Esophagus muscularis mucosa (tissue), 4 donors: ENCODE measurements around the gene BIRC6. TPM values are rescaled to one million over a fixed set of nuclear protein-coding genes. Genes with fewer than 3 reads are reported as not detected.

Experiments used
- DNase-seq: peaks from one replicate; pipeline ENCODE4 v3.0.0-alpha.2; 2017; ENCODE audit errors: extremely low spot score
- H3K27ac ChIP-seq, 4 donors: fragments of 200-600 bp; sonication (generic); replicated peaks in 1 of 4; 1 replicate in 3 of 4; 2 replicates in 1 of 4; pipeline ENCODE4 v1.5.1; 2016 to 2019; ENCODE audit warnings: mild to moderate bottlenecking in 1 of 4
- H3K27me3 ChIP-seq, 4 donors: fragments of 200-600 bp; sonication (generic); one replicate each; pipeline versions ENCODE4 v1.5.1 to v1.6.0; 2016 to 2019
- H3K36me3 ChIP-seq, 4 donors: fragments of 200-600 bp; sonication (generic); one replicate each; pipeline ENCODE4 v1.5.1; 2016 to 2019
- H3K4me1 ChIP-seq, 4 donors: fragments of 200-600 bp; sonication (generic); one replicate each; pipeline ENCODE4 v1.5.1; 2016 to 2019
- H3K4me3 ChIP-seq, 4 donors: fragments of 200-600 bp; sonication (generic); 1 replicate in 2 of 4; 2 replicates in 2 of 4; pipeline ENCODE4 v1.5.1; 2016 to 2019; ENCODE audit warnings: mild to moderate bottlenecking in 4 of 4, moderate library complexity in 1 of 4
- H3K9me3 ChIP-seq, 4 donors: fragments of 200-600 bp; sonication (generic); 1 replicate in 3 of 4; 2 replicates in 1 of 4; pipeline ENCODE4 v1.5.1; 2016 to 2019
- EP300 ChIP-seq: sonication (generic); formaldehyde crosslinking; IDR thresholded peaks from one replicate; pipeline ENCODE4 v1.6.1; 2017; ENCODE audit warnings: antibody characterized with exemption
- POLR2A ChIP-seq: fragments of 450-650 bp; IDR thresholded peaks from one replicate; pipeline ENCODE4 v1.6.1; 2017; ENCODE audit warnings: antibody characterized with exemption, moderate library complexity, mild to moderate bottlenecking, low read depth
- POLR2AphosphoS5 ChIP-seq, 2 donors: sonication (generic); formaldehyde crosslinking; IDR thresholded peaks; one replicate each; pipeline ENCODE4 v1.6.1; 2017; ENCODE audit warnings: antibody characterized with exemption in 2 of 2
- WGBS: methylation state at CpG from one replicate; pipeline ENCODE4 v1.1.5; 2018; 5-methylcytosine and 5-hydroxymethylcytosine counted together
- intact Hi-C: fragments of 100-400 bp; cut with DNase I; formaldehyde crosslinking; loops from one replicate; pipeline ENCODE4 v1.15.1; 2023
- total RNA-seq, 4 donors: library from RNA; depleted of rRNA; stranded (reverse); fragments of >200 nt; gene quantifications; one replicate each; pipeline versions ENCODE4 v1.1.0 to v1.2.1, GENCODE V29; 2016
- TF ChIP-seq, protein P1 (sequence below), 3 experiments: fragments of 200-600 bp in 2 of 3; fragments of 450-650 bp in 1 of 3; sonication (generic) in 2 of 3; IDR thresholded peaks; one replicate each; pipeline ENCODE4 v1.5.1; 2017 to 2019; ENCODE audit warnings: antibody characterized with exemption in 3 of 3, mild to moderate bottlenecking in 2 of 3, moderate library complexity in 1 of 3

The BIRC6 gene
- total RNA-seq, 4 donors from 2014 or later = 74.2 to 103 (median 79.8) TPM

DNA sequence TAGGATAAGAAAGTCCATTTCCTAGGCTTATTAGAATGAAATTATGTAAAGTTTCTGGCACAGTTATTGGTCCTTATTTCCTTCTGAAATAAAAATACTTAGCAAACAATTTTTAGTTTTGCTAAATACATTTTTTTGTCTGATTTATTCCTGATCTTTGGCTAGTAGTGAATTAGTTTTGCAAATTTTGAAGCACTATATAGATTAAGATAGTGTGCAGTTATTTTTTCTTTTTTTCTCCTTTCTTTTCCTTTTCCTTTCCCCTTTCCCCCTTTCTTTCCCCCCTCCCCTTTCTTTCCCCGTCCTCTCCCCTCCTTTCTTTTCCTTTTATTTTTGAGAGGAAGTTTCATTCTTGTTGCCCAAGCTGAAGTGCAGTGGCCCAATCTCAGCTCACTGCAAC is 59.7 kb downstream of the BIRC6 start:
- H3K4me1 ChIP-seq = peaks cover 0 to 11% (median 2%) of the 10 kb centered on the region in 4 donors
- intact Hi-C loops = no loop called here
- H3K27me3 ChIP-seq = no peaks in the 10 kb centered on the region
- DNase-seq = no peak
- H3K9me3 ChIP-seq = no peaks in the 10 kb centered on the region
- peaks cover 15 to 50% (median 25%) of the 10 kb centered on the region in 4 donors for H3K36me3 ChIP-seq
- H3K4me3 ChIP-seq = no peak overlapping the region
- WGBS = 81% methylated on average over 1 of the region's 1 CpG
- H3K27ac ChIP-seq = no peak overlapping the region
- TF ChIP-seq, protein P1, sequence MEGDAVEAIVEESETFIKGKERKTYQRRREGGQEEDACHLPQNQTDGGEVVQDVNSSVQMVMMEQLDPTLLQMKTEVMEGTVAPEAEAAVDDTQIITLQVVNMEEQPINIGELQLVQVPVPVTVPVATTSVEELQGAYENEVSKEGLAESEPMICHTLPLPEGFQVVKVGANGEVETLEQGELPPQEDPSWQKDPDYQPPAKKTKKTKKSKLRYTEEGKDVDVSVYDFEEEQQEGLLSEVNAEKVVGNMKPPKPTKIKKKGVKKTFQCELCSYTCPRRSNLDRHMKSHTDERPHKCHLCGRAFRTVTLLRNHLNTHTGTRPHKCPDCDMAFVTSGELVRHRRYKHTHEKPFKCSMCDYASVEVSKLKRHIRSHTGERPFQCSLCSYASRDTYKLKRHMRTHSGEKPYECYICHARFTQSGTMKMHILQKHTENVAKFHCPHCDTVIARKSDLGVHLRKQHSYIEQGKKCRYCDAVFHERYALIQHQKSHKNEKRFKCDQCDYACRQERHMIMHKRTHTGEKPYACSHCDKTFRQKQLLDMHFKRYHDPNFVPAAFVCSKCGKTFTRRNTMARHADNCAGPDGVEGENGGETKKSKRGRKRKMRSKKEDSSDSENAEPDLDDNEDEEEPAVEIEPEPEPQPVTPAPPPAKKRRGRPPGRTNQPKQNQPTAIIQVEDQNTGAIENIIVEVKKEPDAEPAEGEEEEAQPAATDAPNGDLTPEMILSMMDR (IDR thresholded peaks at IDR 0.05) = no peak

- no peaks in the 10 kb centered on the region for H3K9me3 ChIP-seq
- 98% methylated on average over 10 of the region's 10 CpGs for WGBS
- peaks cover 15 to 44% (median 25%) of the 10 kb centered on the region in 4 donors for H3K36me3 ChIP-seq
- H3K4me1 ChIP-seq = peaks cover 0 to 18% (median 9%) of the 10 kb centered on the region in 4 donors
- no peak overlapping the region for H3K4me3 ChIP-seq
- no peaks in the 10 kb centered on the region for H3K27me3 ChIP-seq
- H3K27ac ChIP-seq = no peak overlapping the region
- no peak for TF ChIP-seq EP300
- TF ChIP-seq, protein P1 (IDR thresholded peaks at IDR 0.05) = no peak
- TF ChIP-seq POLR2A = no peak
- no peak for TF ChIP-seq POLR2AphosphoS5 (IDR thresholded peaks at IDR 0.05)
- intact Hi-C loops = no loop called here
- no peak for DNase-seq
Observed at GRCh38 chr2:32417659-32418058, 60.8 kb downstream of the BIRC6 start.

GRCh38 chr2:32418778-32419177 is 62.0 kb downstream of the BIRC6 start:
- DNase-seq = no peak
- H3K36me3 ChIP-seq = peaks cover 15 to 41% (median 25%) of the 10 kb centered on the region in 4 donors
- no peaks in the 10 kb centered on the region for H3K27me3 ChIP-seq
- no peak overlapping the region for H3K27ac ChIP-seq
- H3K4me1 ChIP-seq = peaks cover 0 to 26% (median 17%) of the 10 kb centered on the region in 4 donors
- no peaks in the 10 kb centered on the region for H3K9me3 ChIP-seq
- TF ChIP-seq POLR2AphosphoS5 (IDR thresholded peaks at IDR 0.05) (no peak), EP300 (no peak), POLR2A (no peak)
- TF ChIP-seq, protein P1 (IDR thresholded peaks at IDR 0.05) = no peak
- no peak overlapping the region for H3K4me3 ChIP-seq
- WGBS = 93% methylated on average over 5 of the region's 5 CpGs
- intact Hi-C loops = no loop called here

DNA sequence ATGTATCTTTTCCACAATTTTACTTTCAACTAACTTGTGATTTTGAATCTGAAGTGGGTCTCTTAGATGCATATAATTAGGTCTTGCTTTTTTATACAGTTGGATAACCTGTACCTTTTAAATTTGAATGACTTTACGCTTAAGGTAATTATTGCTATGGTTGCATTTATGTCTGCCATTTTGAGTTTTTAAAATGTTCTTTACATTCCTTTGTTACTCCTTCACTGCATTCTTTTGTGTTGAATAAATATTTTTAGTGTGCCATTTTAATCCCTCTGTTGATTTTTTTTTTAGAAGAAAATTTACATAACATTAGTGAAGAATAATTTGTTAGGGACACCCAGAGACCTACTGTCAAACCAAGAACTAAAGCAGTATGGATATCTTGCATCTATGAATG is 65.3 kb downstream of the BIRC6 start:
- no peak for DNase-seq
- Histone ChIP-seq H3K4me1 (peaks cover 12 to 52% (median 36%) of the 10 kb centered on the region in 4 donors), H3K27me3 (no peaks in the 10 kb centered on the region), H3K36me3 (peaks cover 0 to 9% (median 5%) of the 10 kb centered on the region in 4 donors), H3K4me3 (no peak overlapping the region), H3K9me3 (no peaks in the 10 kb centered on the region), H3K27ac (no peak overlapping the region)
- TF ChIP-seq POLR2A (no peak), EP300 (no peak), POLR2AphosphoS5 (IDR thresholded peaks at IDR 0.05) (no peak)
- TF ChIP-seq, protein P1 (IDR thresholded peaks at IDR 0.05) = no peak
- intact Hi-C loops = no loop called here
- 96% methylated on average over 1 of the region's 1 CpG for WGBS

- no peaks in the 10 kb centered on the region for H3K9me3 ChIP-seq
- H3K4me1 ChIP-seq = peaks cover 17 to 62% (median 46%) of the 10 kb centered on the region in 4 donors
- TF ChIP-seq POLR2AphosphoS5 (IDR thresholded peaks at IDR 0.05) (no peak), EP300 (no peak), POLR2A (no peak)
- H3K4me3 ChIP-seq = no peak overlapping the region
- intact Hi-C loops = no loop called here
- H3K27me3 ChIP-seq = no peaks in the 10 kb centered on the region
- no peaks in the 10 kb centered on the region for H3K36me3 ChIP-seq
- no peak for DNase-seq
- no peak overlapping the region for H3K27ac ChIP-seq
Observed at GRCh38 chr2:32423536-32423935, 66.7 kb downstream of the BIRC6 start.
